8988T (cell line): ENCODE data around the gene RER1.

ENCODE experiments used
- DNase-seq: peaks from one replicate; pipeline ENCODE4 v3.0.0; 2011

RER1 gene

DNA sequence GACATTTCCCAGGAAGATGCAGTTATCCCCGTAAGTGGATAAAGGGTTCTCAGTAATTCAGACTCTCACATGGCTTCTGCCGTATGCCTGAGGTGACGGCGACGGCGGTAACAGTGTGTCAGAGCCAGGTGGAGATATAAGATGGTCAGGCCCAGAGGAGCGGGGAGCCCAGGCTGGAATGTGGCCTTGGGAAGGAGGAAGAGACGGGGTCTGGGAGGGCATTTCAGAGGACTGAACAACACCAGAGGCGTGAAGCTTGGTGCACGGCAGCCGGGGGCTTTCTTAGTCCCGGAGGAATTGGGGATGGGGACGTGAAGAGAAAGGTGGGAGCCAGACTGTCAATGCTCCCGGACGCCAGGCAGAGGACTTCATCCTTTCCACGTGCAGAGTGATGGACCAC is 1.0 kb downstream of the RER1 start:
- no peak for DNase-seq

DNA sequence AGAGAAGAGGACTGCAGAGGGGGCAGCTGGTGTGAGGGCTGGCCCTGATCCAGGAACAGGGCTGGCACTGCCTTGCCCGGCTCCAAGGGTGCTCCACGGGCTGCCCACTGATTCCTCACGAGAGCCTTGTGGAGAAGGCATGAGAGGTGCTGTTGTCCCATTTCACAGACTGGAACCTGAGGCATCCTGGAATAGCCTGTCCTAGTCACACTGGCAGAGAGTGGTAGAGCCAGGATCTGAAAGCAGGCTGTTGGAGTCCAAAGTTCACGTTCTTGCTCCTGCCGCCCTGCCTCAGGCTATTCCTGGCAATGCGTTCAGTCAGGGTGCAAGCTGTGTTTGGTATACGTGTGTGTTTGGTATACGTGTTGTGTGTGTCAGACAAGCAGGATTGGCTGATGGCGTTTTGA is 1.8 kb downstream of the RER1 start:
- no peak for DNase-seq

DNA sequence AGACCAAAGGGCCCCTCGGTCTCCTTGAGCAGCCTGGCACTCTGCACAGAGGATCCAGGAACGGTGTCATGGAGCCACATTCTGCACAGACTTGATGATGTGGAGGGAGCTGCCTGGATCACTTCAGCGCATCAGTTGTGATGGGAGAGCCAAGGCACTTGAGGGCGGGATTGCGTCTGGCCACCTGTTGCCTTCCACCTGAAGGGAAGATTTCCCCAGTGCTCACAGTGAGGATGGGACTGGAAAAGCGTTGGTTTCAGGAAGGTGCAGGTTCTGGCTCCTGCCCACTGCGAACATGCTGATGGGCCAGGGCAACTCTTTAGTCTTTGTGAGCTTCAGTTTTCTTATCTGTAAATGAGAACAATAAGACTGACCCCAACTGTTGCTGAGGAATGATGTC is 2.6 kb downstream of the RER1 start:
- no peak for DNase-seq

DNA sequence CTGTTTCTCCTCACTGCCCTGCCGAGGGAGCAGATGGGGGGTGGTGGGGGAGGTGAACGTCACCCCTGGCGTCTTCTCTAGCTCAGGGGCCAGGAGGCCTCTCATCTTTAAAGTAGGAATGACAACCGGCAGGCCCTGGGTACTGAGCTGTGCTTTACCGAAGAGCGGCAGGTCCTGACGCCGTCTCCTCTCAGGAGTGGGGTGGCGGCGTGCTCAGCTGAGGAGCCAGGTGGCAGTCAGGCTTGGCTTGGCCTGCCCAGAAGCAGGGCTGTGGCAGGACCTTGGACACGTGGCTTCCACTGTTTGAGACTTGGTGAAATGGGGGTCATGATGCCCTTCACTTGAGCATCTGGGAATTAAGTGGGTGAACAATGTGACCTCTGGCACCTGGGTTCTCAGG is 3.1 kb downstream of the RER1 start:
- no peak for DNase-seq

DNA sequence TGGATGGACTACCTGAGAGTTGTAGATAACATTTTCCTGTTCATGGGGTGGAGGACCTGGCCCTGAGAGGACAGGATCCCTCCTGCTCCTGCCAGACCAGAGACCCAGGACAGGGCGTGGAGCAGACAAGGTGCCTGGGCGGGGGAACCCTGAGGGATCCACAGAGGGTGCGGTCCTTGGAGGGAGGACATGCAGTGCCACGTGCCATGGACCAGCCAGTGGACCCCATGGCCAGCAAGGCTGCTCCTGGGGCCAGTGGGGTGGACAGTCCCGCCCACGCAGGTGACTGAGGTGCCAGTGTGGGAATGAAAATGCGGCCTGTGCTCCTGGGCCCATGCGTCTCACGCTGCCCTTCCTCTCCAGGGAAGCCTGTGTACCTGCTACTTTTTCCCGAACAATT is 3.6 kb downstream of the RER1 start:
- no peak for DNase-seq

DNA sequence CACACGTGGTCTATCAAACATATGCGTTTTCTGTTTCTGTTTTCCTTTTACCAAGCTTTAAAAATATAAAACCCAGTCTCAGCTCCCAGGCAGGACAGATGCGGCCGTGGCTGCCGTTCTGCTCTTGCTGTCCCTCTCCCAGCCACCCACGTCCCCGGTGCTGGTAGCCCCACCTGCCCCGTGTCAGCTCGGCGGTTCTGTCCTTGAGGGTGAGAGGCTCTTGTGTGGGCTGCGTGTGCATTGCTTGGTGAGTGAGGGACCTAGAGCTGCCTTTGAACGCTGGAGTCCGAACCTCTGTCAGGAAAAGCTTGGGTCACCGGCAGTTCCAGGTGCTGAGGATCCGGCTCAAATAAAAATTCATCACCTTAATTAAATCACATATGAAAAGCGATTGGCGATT is 4.4 kb downstream of the RER1 start:
- DNase-seq: no peak

DNA sequence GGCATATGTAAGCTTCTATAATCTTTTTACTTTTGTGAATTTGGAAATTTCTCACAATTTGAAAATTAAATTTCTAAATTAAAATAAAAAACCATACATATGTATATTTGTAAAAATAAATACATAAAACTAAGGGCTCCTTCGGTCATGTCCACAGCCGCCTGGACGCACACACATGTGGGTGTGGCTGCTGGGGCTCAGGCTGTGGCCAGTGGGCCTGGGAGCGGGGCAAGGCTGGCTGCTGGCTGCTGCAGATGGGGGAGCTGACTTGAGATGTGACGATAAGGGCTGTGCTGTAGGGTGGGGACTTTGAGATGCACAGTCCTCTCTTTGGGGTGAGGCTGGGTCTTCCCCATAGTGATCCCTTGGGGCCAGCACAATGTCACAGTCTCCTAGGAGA is 4.8 kb downstream of the RER1 start:
- no peak for DNase-seq

DNA sequence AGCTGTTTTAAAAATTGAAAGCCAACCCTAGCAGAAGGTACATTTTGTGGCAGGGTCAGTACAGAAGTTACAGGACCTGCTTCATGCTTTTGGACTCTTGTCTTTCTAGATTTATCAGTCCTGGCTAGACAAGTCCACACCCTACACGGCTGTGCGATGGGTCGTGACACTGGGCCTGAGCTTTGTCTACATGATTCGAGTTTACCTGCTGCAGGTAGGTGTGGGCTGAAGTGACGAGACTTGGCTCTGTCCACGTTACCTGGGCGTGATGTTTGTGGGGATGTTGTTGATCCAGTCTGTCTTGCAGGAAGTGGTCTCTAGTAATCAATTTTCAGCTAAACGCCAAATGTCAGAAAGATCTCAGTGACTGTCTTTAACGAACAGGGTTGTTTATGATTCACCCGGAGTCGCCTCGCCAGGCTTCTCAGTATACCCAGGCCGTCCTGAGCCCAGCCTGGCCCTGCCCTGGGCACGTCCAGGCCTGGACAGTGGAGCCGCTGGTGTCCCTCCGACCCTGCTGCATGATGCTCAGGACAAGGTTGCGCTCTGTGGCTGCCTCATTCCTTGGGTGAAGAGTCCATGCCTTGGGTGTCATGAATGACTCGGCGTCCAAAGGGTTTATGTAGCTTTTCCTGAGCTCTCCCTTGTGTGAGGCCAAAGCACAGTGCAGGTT is 5.5 kb downstream of the RER1 start:
- no peak for DNase-seq

DNA sequence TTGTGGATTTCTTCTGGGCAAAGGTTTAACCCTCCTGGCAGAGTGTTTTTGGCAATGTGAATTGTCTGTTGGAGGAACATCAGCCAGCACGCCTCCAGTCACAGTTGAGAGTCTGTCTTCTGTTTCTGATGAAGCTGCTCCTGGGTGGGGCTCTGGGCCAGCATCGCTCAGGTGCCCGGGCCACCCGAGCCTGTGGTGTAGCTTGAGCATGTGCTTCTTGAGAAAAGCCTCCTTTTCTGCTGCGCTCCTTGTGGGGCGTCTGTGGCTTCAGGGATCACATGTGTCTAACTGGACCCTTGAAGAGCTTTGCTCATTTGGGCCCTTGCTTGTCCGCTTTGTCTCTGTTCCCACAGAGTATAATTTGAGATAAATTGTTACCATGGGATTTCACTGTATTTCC is 7.2 kb downstream of the RER1 start:
- no peak for DNase-seq

DNA sequence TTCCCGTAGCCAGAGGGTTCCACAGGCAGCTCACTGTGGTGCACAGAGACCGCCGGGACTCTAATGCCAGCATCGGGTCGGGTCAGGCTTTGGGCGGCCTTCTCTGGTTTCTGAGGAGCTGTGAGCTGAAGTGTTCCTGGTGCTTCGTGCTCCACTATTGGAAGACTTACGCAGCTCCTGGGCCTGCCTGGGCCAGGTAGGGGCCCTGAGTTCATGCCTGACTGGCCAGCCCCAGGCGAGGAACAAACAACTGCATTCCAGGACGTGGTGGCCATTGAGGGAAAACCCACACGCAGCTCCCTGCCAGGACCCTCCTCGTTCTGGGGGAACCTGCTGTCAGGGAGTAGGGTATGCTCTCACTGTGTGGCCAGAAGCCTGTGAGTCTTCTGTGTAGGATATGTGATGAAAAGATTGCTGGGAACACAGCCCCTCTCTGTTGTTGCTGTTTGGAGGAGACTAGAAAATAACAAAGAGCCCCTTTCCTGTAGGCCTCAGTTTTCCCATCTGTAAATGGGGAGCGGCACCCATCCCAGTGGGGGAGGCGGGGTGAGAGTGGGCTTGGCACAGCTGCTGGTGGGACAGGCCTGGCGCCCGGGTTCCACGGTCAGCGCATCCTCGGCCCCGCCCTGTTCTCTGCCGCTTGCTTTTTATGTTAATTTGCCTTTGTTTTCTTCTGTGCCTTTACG is 8.4 kb downstream of the RER1 start:
- no peak for DNase-seq

DNA sequence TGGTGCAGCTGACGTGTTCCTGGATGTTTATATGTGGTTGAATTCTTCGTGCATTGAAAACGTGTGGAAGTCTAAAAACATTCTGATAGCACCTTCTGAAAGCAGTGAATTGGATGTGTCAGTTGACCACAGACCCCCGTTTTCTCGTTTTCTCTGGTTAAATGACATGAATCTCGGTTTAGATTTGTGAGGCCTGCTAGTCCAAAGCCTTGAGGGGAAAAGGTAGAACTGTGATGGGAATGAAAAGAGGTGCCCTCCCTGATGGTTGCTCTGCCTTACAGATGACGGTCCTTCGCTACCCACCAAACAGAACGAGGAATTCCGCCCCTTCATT is 8.9 kb downstream of the RER1 start:
- no peak for DNase-seq

DNA sequence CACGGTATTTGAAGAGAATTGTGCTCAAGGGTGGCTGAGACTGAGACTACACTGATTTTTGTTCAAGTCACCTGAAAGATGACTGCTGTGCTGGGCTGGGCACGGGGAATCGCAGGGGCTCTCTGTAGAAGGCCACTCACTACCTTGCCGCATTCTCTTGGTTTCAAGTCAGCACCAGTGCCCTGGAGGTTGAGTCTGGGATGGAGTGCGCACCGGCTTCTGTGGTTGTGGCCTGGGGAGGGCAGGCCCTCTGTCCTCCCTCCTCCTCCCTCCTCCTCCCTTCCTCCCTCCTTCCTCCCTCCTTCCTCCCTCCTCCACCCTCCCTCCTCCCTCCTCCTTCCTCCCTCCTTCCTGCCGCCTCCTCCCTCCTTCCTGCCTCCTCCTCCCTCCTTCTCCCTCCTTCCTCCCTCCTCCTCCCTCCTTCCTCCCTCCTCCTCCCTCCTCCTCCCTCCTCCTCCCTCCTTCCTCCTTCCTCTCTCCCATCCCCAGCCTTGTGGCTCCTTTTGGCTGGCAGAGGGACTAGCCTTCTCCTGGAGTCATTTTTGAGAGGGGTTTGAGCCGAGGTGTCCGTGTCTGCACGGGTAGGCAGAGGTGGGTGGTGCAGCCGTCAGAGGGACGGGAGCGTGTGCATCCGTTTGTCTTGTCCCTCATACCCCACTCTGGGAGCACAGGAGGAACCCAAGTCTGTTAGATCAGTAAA is 9.5 kb downstream of the RER1 start:
- DNase-seq: no peak

DNA sequence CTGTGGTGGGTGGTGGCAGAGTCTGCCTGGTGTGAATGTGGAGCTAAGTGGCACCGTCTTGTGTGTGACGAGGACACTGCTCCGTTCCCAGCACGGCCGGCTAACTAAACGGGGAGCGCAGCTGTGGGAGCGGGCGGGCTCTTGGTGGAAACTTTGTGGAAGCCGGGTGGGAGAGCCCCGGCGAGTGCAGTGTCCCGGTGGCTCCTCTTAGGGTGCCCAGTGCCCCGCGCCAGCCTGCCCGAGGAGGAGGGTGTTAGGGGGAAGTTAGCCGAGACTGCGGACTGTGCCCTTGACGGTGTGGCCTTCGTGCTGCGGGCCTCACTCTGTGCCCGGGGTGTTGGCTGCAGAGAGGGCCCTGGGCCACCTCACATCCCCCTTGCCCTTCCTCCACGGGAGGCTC is 10.8 kb downstream of the RER1 start:
- DNase-seq: no peak

DNA sequence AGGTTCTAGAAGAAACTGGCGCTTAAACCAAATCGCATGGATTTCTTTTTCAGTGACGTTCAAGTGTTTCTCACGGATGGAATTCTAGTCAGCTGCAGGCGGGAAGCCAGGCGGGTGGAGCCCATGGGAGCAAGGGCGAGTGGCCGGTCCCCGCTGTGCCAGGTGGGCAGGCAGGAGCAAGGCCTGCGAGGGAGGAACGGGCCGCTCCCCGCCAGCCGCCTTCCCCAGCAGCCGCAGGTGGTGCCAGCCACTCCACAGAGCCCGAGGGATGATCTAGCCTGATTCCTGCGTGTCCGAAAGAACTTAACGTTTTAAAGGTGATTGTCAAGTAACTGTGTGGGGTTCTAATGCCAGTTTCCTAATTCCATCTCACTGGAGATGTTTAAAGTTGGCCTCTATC is 11.6 kb downstream of the RER1 start:
- DNase-seq: no peak

DNA sequence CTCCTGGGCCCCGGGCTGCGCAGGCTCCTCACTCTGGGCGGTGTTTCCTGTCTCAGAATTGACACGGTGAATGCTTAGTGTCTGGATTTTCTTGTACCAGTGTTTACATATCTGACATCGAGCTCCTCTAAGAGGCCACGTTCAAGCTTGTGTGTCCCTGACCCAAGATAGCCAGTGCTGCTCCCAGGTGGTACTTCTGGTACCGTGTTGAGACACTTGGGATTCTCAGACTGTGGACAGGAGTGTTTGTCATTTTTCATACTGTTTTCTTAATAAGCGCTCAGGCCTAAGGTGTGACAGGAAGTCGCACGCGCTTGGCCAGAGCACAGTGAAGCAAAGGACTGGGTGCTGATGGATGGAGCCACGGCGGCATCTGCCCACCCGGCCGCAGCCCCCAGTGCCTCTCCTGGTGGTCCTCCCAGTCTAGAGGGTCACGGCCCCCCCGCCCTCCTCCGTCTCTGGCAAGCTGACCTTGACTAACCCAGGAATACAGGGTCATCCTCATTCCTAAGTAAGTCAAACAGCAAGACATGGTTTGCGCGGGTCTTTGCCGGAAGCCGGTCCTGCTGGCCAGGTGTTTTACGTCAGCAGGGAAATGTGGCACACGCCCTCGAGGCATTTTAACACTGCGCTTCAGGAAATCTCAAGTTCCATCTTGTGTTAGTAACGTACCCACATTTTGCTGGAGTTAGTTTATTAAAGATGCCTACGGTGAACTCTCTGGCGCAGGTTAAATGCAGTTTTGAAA is 12.7 kb downstream of the RER1 start:
- DNase-seq: no peak

DNA sequence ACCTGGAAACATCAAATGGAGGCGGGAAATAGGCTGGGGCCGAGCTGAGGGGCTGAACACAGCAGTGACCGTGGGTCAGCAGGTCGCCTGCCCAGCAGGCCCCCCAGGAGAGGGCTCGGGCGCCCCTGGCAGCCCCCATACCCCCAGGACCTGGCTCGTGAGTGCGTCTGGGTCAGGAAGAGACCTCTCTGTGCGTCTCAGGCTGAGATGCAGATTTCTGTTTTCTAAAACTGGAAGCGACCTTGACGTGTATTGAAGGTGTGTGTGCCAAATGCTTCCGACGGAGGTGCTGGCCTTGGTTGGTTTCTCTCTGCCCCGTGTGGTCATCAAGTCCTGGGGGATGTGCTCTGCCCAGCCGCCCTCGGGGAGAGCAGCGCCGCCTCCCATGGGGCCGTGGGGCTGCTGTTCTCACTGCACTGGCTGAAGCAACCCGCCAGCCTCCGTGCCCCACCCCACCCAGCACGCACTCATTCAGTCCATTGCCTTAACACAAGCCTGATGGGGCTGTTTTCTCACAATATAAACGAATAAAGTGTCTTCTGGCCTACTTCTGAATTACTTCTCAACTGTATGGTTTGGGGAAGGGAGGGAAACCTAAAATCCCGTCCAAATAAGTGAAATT is 13.4 kb downstream of the RER1 start:
- no peak for DNase-seq

DNA sequence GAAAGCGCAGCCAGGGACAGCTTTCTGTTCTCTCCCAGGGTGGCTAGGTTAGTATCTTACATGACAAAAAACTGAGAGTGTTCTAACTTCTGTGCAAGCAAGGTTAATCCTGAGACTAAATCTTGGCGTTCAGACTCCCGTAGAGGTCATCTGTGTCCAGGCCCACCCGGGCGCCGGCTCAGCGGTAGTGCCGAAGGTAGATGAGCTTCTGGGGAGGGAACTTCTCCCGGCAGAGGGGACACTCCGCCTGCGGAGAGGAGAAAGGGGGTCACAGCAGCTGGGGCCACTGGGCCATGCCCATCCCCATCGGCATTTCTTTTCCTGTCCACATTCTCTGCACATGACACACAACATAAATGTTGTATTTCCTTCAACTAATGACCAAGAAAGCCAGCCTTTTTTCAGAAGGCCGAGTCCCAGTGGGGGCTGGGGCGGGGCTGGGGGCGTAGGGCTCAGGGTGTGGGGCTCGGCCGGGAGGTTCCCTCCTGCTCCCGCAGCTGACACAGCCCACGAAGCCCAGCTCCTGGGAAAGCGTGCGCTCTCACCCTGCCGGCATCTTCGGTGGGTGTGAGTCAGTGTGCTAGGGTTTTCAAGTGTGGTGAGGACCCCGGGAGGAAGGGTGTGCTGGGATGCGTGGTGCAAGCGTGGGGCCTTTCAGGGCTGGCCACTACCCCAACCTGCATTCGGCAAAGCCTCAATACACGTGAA is 14.1 kb downstream of the RER1 start:
- no peak for DNase-seq

DNA sequence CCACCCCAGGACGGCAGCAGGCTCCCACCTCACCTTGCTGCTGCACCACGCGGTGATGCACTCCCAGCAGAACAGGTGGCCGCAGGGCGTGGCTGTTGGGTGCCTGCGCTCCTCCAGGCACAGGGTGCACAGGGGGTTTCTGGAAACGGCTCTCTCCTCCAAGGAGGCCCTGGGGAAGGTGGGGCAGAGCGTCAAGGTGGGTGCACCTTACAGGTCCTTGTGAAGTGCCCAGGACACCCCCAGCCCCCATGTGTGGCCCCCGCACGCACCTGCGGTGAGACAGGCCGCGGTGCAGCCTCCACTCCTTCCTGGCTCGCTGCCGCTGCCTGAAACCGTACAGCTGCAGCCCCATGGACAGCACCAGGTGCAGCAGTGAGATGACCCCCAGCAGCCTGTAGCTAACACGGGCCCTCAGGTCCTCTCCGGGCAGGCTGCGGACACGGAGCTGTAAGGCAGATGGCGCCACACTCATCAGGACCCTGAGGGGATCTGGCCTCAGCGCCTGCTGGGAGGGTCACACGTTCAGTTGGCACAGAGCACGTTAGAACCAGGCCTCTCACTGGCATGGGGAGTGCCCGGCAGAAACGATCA is 14.9 kb downstream of the RER1 start:
- DNase-seq: no peak

DNA sequence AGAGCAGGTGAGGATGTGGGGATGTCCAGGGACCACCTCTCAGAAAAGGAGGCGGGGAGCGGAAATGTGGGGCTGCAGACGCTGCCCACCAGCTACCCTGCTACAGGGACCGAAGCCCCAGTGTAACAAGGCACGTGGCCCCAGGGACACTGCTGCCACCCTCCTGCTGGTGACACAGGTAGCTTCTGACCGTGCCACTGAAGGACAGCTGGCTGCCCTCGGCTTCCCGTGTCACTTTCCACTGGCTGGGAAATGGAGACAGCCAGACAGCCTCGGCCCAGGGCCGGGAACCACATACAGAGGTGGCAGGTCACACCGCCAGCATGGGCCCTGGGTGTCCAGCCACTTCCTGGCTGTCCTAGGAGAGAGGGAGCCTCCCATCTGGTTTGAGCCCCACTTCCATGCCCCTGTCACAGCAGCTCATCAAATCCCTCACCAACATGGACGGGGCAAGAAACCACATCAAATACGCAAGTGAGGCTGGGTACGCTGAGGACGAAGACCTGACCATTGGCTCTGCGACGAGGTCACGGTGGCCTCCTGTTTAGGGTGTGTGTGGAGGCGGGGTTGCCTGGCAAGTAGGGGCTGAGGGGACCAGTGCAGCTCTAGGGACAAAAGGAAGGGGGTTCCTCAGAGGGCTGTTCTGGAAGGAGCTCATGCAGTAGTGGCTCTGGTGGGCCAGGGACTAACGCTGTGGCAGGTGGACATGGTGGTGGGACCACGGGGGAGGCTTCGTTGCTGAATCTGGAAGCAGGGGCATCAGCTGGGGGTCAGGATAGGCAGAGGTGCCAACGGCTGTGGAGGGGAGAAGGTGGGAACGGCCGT is 15.7 kb downstream of the RER1 start:
- DNase-seq: no peak

DNA sequence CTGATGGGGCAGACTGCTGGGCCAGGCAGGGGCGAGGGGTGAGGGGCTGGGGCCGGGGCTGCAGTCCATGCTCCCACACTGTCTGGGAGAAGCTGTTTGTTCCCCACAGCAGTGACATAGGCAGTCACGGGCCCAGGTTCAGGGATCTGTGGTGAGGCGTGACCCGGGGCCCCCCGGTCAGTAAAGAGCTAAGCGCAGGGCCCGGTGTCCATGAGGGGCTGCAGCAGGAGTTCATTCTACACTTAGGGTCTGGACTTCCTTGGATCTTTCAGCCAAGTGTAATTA is 16.3 kb downstream of the RER1 start:
- DNase-seq: no peak

DNA sequence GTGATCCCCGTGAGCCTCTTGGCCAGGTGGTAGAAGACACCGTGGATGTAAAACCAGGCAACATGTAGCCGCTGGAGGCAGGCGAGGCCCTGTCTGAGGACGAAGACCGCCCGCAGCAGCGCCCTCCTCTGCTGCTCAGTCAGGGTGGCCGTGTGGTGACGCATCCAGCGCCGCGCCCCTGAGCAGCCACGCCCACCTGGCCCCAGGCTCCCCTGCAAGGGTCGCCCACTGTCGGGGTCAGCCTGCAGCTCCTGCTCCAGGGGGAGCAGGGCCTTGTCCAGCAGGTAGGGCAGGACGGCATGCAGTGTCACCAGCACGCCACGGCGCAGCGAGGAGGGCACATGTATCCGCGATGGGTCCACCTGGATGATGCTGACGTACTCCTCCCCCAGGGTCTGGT is 16.8 kb downstream of the RER1 start:
- no peak for DNase-seq

DNA sequence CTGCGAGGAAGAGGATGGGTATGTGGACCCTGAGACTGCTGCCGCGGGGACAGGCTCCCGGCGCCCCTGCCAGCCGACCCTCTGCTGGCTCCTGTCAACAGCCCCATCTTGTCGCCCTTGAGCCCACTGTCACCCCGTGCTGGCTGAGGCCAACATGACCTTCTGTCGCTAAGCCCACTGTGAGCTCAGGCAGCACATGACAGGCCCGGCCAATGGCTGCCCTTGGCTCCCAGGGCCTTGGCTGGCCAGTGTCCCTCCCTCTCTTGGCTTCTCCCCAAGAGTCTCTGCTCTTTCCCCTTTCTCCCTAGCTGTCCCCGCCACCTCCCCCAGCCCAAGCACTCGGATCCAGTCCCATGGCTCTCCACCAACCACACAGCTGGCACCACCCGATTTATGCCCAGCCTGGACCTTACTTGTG is 17.2 kb downstream of the RER1 start:
- DNase-seq: no peak
